ENCODE results near the gene GPR65. TPM values are rescaled to one million over a fixed set of nuclear protein-coding genes. Genes with fewer than 3 reads are reported as not detected.

The GPR65 gene
- total and polyA plus RNA-seq, 10 donors: 9.4 to 28.6 (median 14.1) TPM

DNA sequence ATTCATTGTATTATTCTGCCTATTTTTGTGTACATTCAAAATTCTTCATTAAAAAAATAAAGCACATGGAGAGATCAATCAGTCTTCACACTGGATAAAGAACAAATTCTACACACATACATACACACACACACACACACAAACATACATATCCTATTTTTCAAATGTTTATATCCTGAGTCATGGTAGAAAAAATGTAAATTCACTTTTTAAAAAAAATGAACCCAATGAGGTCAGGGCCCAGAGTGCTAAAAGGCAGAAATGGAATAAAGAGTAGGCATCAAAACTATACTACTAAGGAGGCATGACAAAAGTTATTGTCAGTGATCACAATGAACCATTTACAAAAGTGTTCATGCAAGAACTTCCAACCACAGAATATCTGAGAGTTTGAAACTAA lies 29.3 kb upstream of the GPR65 start:
- Histone ChIP-seq H3K4me1 (no peaks in the 10 kb centered on the region), H3K27me3 (replicated peaks in 1 of 7) (no peaks in the 10 kb centered on the region), H3K36me3 (peaks cover 0 to 74% (median 9%) of the 10 kb centered on the region in 6 donors), H3K9me3 (no peaks in the 10 kb centered on the region), H3K4me3 (no peak overlapping the region), H3K27ac (no peak overlapping the region)
- no peak for DNase-seq
- intact Hi-C loops (cut with DNase I; ENCODE audit: low total_unique reads): no loop called here
- TF ChIP-seq POLR2A (IDR thresholded peaks at IDR 0.05) (no peak), POLR2AphosphoS5 (IDR thresholded peaks at IDR 0.05) (no peak)
- TF ChIP-seq, protein P1, sequence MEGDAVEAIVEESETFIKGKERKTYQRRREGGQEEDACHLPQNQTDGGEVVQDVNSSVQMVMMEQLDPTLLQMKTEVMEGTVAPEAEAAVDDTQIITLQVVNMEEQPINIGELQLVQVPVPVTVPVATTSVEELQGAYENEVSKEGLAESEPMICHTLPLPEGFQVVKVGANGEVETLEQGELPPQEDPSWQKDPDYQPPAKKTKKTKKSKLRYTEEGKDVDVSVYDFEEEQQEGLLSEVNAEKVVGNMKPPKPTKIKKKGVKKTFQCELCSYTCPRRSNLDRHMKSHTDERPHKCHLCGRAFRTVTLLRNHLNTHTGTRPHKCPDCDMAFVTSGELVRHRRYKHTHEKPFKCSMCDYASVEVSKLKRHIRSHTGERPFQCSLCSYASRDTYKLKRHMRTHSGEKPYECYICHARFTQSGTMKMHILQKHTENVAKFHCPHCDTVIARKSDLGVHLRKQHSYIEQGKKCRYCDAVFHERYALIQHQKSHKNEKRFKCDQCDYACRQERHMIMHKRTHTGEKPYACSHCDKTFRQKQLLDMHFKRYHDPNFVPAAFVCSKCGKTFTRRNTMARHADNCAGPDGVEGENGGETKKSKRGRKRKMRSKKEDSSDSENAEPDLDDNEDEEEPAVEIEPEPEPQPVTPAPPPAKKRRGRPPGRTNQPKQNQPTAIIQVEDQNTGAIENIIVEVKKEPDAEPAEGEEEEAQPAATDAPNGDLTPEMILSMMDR (IDR thresholded peaks at IDR 0.05 in 8 of 11, conservative IDR thresholded peaks at IDR 0.05 in 3 of 11): no peak

DNA sequence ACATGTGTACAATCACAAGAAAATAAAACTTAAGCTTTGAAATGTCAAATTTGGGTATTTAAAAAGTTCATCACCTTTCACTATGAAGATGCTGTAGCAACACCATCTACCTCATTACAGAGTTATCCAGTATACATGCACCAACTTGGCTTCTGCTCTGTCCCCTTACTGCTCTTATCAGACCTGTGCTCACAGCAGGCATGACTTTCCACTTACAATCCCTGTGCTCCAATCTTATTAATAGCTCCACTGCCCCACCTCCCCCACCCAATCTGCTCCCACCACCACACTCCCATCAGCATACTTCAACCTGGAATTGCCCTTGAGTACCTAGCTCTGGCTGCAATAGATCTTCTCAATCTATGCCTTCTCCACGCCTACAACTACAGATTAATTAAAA lies 25.2 kb upstream of the GPR65 start:
- 86 to 97% (median 95%) methylated on average over 1 of the region's 1 CpG for WGBS, 5 donors
- Histone ChIP-seq H3K4me3 (no peak overlapping the region), H3K27me3 (replicated peaks in 1 of 7) (no peaks in the 10 kb centered on the region), H3K4me1 (no peaks in the 10 kb centered on the region), H3K36me3 (peaks cover 0 to 92% (median 26%) of the 10 kb centered on the region in 6 donors), H3K27ac (no peak overlapping the region), H3K9me3 (no peaks in the 10 kb centered on the region)
- intact Hi-C loops (cut with DNase I; ENCODE audit: low total_unique reads): no loop called here
- DNase-seq: no peak
- TF ChIP-seq POLR2A (IDR thresholded peaks at IDR 0.05) (no peak), POLR2AphosphoS5 (IDR thresholded peaks at IDR 0.05) (no peak)
- TF ChIP-seq, protein P1 (IDR thresholded peaks at IDR 0.05 in 8 of 11, conservative IDR thresholded peaks at IDR 0.05 in 3 of 11): no peak

DNA sequence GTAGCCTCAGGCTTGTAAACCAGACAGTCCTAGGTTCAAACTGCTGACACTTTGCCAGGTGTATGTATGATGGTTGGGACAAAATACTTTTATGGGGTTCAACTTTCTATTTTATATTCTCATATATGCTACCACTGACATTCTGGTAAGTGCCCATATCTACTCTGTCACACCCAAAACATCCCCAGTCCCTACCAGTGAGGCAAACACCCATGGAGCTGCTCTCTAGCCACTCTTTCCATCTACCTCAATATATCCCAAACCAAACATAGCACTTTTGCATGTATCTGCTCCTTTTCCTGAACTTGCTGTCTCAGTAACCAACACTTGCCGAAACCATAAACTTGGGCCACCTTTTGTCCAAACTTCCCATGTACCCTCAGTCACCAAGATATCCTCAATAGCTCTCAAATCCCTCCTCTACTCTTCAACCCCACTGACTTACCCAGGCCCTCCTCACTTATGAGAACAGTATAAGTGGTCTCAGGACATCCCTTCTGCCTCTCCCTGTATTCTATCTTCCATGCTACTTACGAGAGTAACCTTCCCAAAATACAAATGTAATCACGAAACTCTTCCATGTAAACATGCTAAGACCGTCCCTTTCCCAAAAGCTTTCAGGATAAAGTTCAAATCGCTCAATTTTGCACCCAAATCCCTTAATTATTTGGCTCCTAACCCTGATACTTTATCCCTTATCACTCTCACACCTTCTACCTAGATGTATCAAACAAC lies 15.5 kb upstream of the GPR65 start:
- intact Hi-C loops (cut with DNase I; ENCODE audit: low total_unique reads): no loop called here
- Histone ChIP-seq H3K36me3 (peaks cover 0 to 31% (median 6%) of the 10 kb centered on the region in 6 donors), H3K27ac (no peak overlapping the region), H3K4me1 (peaks cover 12 to 42% (median 34%) of the 10 kb centered on the region in 6 donors), H3K9me3 (no peaks in the 10 kb centered on the region), H3K27me3 (replicated peaks in 1 of 7) (no peaks in the 10 kb centered on the region), H3K4me3 (no peak overlapping the region)
- TF ChIP-seq, protein P1 (IDR thresholded peaks at IDR 0.05 in 8 of 11, conservative IDR thresholded peaks at IDR 0.05 in 3 of 11): no peak
- TF ChIP-seq POLR2A (IDR thresholded peaks at IDR 0.05) (no peak), POLR2AphosphoS5 (IDR thresholded peaks at IDR 0.05) (no peak)
- 95 to 100% (median 96%) methylated on average over 5 of the region's 5 CpGs for WGBS, 5 donors
- DNase-seq: no peak

- TF ChIP-seq POLR2AphosphoS5 (IDR thresholded peaks at IDR 0.05): no peak
- H3K4me1 ChIP-seq: peaks cover 12 to 47% (median 34%) of the 10 kb centered on the region in 6 donors
- 89 to 97% (median 95%) methylated on average over 2 of the region's 2 CpGs for WGBS, 5 donors
- H3K27ac ChIP-seq: peak overlapping the region in 1 of 8 donors; percentile 60
- no peak for DNase-seq
- H3K4me3 ChIP-seq: no peak overlapping the region
- H3K9me3 ChIP-seq: no peaks in the 10 kb centered on the region
- no peaks in the 10 kb centered on the region for H3K27me3 ChIP-seq (replicated peaks in 1 of 7)
- peaks cover 0 to 26% (median 4%) of the 10 kb centered on the region in 6 donors for H3K36me3 ChIP-seq
- intact Hi-C loops (cut with DNase I; ENCODE audit: low total_unique reads): no loop called here
Observed at GRCh38 chr14:87989956-87990299, 15.0 kb upstream of the GPR65 start.

Data from spleen (tissue), 11 donors.